Peyer's patch (tissue), 4 donors: ENCODE data around the gene SHLD1. TPM values are rescaled to one million over a fixed set of nuclear protein-coding genes. Genes with fewer than 3 reads are reported as not detected.

ENCODE experiments used
- DNase-seq, 3 donors: peaks; one replicate each; pipeline ENCODE4 v3.0.0-alpha.2; 2017 to 2019
- H3K27ac ChIP-seq, 4 donors: fragments of 200-600 bp; sonication (generic); one replicate each; pipeline ENCODE4 v1.5.1; 2016 to 2019
- H3K27me3 ChIP-seq, 2 donors: fragments of 200-600 bp; sonication (generic); one replicate each; pipeline ENCODE4 v1.5.1; 2019
- H3K36me3 ChIP-seq, 3 donors: fragments of 200-600 bp; sonication (generic); one replicate each; pipeline ENCODE4 v1.5.1; 2016 to 2019
- H3K4me1 ChIP-seq, 4 donors: fragments of 200-600 bp; sonication (generic); one replicate each; pipeline ENCODE4 v1.5.1; 2016 to 2019
- H3K4me3 ChIP-seq, 4 donors: fragments of 200-600 bp; sonication (generic); 1 replicate in 3 of 4; 2 replicates in 1 of 4; pipeline ENCODE4 v1.5.1; 2016 to 2019; ENCODE audit warnings: mild to moderate bottlenecking in 1 of 4
- H3K9me3 ChIP-seq, 4 donors: fragments of 200-600 bp; sonication (generic); one replicate each; pipeline ENCODE4 v1.5.1; 2016 to 2019; ENCODE audit warnings: mild to moderate bottlenecking in 1 of 4
- POLR2A ChIP-seq, 2 donors: fragments of 450-650 bp; IDR thresholded peaks; one replicate each; pipeline ENCODE4 v1.5.1; 2017; ENCODE audit warnings: antibody characterized with exemption in 2 of 2, mild to moderate bottlenecking in 2 of 2, moderate library complexity in 2 of 2
- total RNA-seq, 4 donors: library from RNA; depleted of rRNA; stranded (reverse); fragments of >200 nt; gene quantifications; one replicate each; pipeline ENCODE4 v1.1.0, GENCODE V29; 2016
- TF ChIP-seq, protein P1 (sequence below), 6 experiments: fragments of 450-650 bp in 4 of 6; fragments of 200-600 bp in 2 of 6; sonication (generic) in 1 of 6; IDR thresholded peaks; one replicate each; pipeline ENCODE4 v1.5.1; 2017 to 2019; ENCODE audit warnings: antibody characterized with exemption in 6 of 6, mild to moderate bottlenecking in 3 of 6, moderate library complexity in 1 of 6

Gene SHLD1
- total RNA-seq, 4 donors from 2014 or later, result 8.4 to 15.5 (median 12.3) TPM

DNA sequence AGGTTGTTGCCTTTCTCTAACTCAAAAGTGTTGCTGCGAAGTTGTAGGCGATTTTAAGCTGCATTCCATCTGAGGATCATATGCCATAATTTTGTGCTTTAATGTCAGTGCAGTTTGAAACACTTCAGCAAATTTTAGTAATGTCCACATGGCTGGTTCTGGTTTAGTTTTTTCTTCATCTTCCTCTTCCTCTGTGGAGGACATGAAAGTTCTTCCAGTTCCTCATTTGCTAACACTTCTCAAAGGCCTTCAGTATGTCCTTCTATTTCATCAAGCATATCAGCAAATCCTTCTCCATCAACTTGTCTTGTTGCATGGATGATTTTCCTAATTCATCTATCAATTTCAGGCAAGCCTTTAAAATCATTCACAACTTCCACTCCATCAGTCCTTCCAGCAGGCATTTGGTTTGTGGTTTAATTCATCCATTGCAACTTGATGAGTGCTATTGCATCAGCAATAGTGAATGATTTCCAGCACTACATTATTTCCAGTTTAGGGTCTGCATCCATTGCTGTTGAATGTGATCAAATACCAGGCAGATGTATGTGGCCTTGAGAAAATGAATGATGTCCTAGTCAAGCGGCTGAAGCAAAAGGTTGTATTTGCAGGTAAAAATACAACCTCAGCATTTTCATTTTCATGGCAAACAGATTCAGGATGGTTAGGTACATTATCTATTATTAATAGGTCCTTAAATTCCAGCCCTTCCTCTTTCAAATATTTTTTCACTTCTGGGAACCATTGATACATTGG lies 20.2 kb downstream of the SHLD1 start:
- H3K4me1 ChIP-seq, result peaks cover 0 to 10% (median 0%) of the 10 kb centered on the region in 4 donors
- H3K27ac ChIP-seq, result peak overlapping the region in 1 of 4 donors; percentile 60
- no peak for DNase-seq
- H3K36me3 ChIP-seq, result peaks cover 0 to 29% (median 0%) of the 10 kb centered on the region in 3 donors
- H3K9me3 ChIP-seq, result no peaks in the 10 kb centered on the region
- no peaks in the 10 kb centered on the region for H3K27me3 ChIP-seq
- no peak overlapping the region for H3K4me3 ChIP-seq
- TF ChIP-seq POLR2A (IDR thresholded peaks at IDR 0.05), result no peak
- TF ChIP-seq, protein P1, sequence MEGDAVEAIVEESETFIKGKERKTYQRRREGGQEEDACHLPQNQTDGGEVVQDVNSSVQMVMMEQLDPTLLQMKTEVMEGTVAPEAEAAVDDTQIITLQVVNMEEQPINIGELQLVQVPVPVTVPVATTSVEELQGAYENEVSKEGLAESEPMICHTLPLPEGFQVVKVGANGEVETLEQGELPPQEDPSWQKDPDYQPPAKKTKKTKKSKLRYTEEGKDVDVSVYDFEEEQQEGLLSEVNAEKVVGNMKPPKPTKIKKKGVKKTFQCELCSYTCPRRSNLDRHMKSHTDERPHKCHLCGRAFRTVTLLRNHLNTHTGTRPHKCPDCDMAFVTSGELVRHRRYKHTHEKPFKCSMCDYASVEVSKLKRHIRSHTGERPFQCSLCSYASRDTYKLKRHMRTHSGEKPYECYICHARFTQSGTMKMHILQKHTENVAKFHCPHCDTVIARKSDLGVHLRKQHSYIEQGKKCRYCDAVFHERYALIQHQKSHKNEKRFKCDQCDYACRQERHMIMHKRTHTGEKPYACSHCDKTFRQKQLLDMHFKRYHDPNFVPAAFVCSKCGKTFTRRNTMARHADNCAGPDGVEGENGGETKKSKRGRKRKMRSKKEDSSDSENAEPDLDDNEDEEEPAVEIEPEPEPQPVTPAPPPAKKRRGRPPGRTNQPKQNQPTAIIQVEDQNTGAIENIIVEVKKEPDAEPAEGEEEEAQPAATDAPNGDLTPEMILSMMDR (IDR thresholded peaks at IDR 0.05), result no peak

DNA sequence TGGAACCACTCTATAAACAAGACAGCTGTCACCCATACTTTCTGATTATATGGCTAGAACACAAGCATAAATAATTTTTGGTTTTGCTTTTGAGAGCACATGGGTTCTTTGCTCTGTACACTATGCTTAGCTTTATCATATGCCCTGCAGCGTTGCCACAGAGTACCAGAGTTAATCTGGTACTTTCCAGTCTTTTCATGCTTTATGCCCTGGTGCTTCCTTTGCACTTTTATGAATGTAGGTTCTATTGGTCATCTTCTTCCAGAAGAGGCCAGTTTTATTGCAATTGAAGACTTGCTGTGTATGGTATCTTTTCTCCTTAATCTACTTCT lies 20.8 kb downstream of the SHLD1 start:
- Histone ChIP-seq H3K4me1 (peaks cover 0 to 10% (median 0%) of the 10 kb centered on the region in 4 donors), H3K4me3 (no peak overlapping the region), H3K9me3 (no peaks in the 10 kb centered on the region), H3K36me3 (peaks cover 0 to 33% (median 0%) of the 10 kb centered on the region in 3 donors), H3K27me3 (no peaks in the 10 kb centered on the region), H3K27ac (peak overlapping the region in 1 of 4 donors; percentile 60)
- TF ChIP-seq, protein P1 (IDR thresholded peaks at IDR 0.05), result no peak
- TF ChIP-seq POLR2A (IDR thresholded peaks at IDR 0.05), result no peak
- DNase-seq, result no peak

DNA sequence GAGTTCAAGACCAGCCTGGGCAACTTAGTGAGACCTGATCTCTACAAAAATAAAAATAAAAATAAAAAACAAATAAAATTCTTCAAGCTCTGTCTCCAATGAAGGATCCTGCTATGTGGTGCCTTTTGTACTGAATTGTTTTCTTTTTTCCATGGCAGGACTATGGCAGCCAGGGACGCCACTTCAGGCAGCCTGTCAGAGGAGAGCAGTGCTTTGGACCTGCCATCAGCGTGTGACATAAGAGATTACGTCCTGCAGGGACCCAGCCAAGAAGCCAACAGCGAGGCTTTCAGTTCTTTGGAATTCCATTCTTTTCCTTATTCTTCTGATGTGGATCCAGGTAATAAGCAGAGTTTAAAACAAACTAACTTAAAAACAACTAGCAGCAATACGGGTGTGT lies 22.5 kb downstream of the SHLD1 start:
- no peak for DNase-seq
- Histone ChIP-seq H3K9me3 (no peaks in the 10 kb centered on the region), H3K27me3 (no peaks in the 10 kb centered on the region), H3K36me3 (peaks cover 0 to 47% (median 0%) of the 10 kb centered on the region in 3 donors), H3K4me3 (no peak overlapping the region), H3K27ac (no peak overlapping the region), H3K4me1 (peaks cover 0 to 10% (median 0%) of the 10 kb centered on the region in 4 donors)
- no peak for TF ChIP-seq POLR2A (IDR thresholded peaks at IDR 0.05)
- TF ChIP-seq, protein P1 (IDR thresholded peaks at IDR 0.05), result no peak

DNA sequence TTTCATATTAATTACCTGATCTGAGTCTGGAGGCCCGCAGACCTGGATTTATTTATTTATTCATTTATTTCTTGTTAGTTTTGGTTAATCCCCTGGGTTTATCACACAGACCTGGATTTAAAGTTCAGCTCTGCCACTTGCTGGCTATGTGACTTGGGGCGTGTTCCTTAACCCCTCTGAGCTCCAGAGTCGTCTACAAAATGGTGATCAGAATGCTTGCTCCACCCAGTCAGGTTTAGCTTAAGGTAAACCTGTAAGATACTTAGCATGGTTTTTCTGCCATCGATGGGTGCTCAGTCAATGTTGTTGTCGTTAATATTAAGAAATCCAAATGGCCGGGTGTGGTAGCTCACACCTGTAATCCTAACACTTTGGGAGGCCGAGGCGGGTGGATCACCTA lies 23.4 kb downstream of the SHLD1 start:
- Histone ChIP-seq H3K27me3 (no peaks in the 10 kb centered on the region), H3K9me3 (no peaks in the 10 kb centered on the region), H3K36me3 (peaks cover 0 to 48% (median 0%) of the 10 kb centered on the region in 3 donors), H3K4me1 (peaks cover 0 to 10% (median 0%) of the 10 kb centered on the region in 4 donors), H3K4me3 (no peak overlapping the region), H3K27ac (no peak overlapping the region)
- DNase-seq, result no peak
- TF ChIP-seq, protein P1 (IDR thresholded peaks at IDR 0.05), result no peak
- no peak for TF ChIP-seq POLR2A (IDR thresholded peaks at IDR 0.05)

DNA sequence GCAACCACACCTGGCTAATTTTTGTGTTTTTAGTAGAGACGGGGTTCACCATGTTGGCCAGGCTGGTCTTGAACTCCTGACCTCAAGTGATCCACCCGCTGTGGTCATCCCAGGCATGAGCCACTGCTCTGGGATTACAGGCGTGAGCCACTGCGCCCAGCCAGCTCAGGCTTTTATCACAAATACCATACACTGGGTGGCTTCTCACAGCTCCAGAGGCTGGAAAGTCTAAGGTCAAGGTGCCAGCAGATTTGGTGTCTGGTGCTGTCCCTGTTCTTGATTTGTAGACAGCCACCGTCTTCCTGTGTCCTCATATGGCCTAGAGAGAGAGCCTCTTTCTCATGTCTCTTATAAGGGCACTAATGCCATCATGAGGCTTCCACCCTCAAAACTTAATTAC lies 25.9 kb downstream of the SHLD1 start:
- TF ChIP-seq POLR2A (IDR thresholded peaks at IDR 0.05), result no peak
- TF ChIP-seq, protein P1 (IDR thresholded peaks at IDR 0.05), result no peak
- Histone ChIP-seq H3K9me3 (no peaks in the 10 kb centered on the region), H3K4me1 (peaks cover 0 to 10% (median under 1%) of the 10 kb centered on the region in 4 donors), H3K27me3 (no peaks in the 10 kb centered on the region), H3K27ac (no peak overlapping the region), H3K4me3 (no peak overlapping the region), H3K36me3 (peaks cover 0 to 48% (median 0%) of the 10 kb centered on the region in 3 donors)
- no peak for DNase-seq
